ENCODE results near the gene TRIP11.
A peak's percentile ranks its signal among the peaks of the same experiment; 100 is the strongest.

Gene TRIP11

GRCh38 chr14:92010644-92011043 is 29.2 kb downstream of the TRIP11 start:
- DNase-seq (ENCODE audit: low read depth) = no peak

- DNase-seq (ENCODE audit: low read depth) = no peak
Observed at GRCh38 chr14:92009604-92010003, 30.3 kb downstream of the TRIP11 start.

- no peak for DNase-seq (ENCODE audit: low read depth)
Observed at GRCh38 chr14:92005019-92005418, 34.8 kb downstream of the TRIP11 start.

GRCh38 chr14:92004062-92004461 is 35.8 kb downstream of the TRIP11 start:
- DNase-seq (ENCODE audit: low read depth) = peak; percentile 6

- DNase-seq (ENCODE audit: low read depth) = peak; percentile 17
Observed at GRCh38 chr14:91998667-91999570, 40.9 kb downstream of the TRIP11 start.

GRCh38 chr14:91997492-91997891 is 42.4 kb downstream of the TRIP11 start:
- DNase-seq (ENCODE audit: low read depth) = peak; percentile 12

GRCh38 chr14:91996948-91997371 is 42.9 kb downstream of the TRIP11 start:
- peak; percentile 63 for DNase-seq (ENCODE audit: low read depth)

- DNase-seq (ENCODE audit: low read depth) = no peak
Observed at GRCh38 chr14:91987192-91987591, 52.7 kb downstream of the TRIP11 start.

- no peak for DNase-seq (ENCODE audit: low read depth)
Observed at GRCh38 chr14:91985521-91986255, 54.2 kb downstream of the TRIP11 start.

GRCh38 chr14:91985008-91985407 is 54.9 kb downstream of the TRIP11 start:
- DNase-seq (ENCODE audit: low read depth) = peak; percentile 40

- DNase-seq (ENCODE audit: low read depth) = no peak
Observed at GRCh38 chr14:91983588-91983987, 56.3 kb downstream of the TRIP11 start.

- DNase-seq (ENCODE audit: low read depth) = peak; percentile 97
Observed at GRCh38 chr14:91980157-91980556, 59.7 kb downstream of the TRIP11 start.

- no peak for DNase-seq (ENCODE audit: low read depth)
Observed at GRCh38 chr14:91977884-91978283, 62.0 kb downstream of the TRIP11 start.

- DNase-seq (ENCODE audit: low read depth) = no peak
Observed at GRCh38 chr14:91975763-91976162, 64.1 kb downstream of the TRIP11 start.

- no peak for DNase-seq (ENCODE audit: low read depth)
Observed at GRCh38 chr14:91971188-91971778, 68.6 kb downstream of the TRIP11 start.

- no peak for DNase-seq (ENCODE audit: low read depth)
Observed at GRCh38 chr14:91968280-91968679, 71.6 kb downstream of the TRIP11 start.

- DNase-seq (ENCODE audit: low read depth) = peak; percentile 41
Observed at GRCh38 chr14:91964724-91965123, 75.1 kb downstream of the TRIP11 start.

GRCh38 chr14:91964011-91964410 is 75.8 kb downstream of the TRIP11 start:
- no peak for DNase-seq (ENCODE audit: low read depth)

- DNase-seq (ENCODE audit: low read depth) = peak; percentile 87
Observed at GRCh38 chr14:91963465-91963864, 76.4 kb downstream of the TRIP11 start.

- no peak for DNase-seq (ENCODE audit: low read depth)
Observed at GRCh38 chr14:91961297-91962220, 78.3 kb downstream of the TRIP11 start.

GRCh38 chr14:91957876-91958313 is 82.0 kb downstream of the TRIP11 start:
- no peak for DNase-seq (ENCODE audit: low read depth)

- DNase-seq (ENCODE audit: low read depth) = no peak
Observed at GRCh38 chr14:91956616-91957015, 83.2 kb downstream of the TRIP11 start.
